HG02759 (cell line): ENCODE data around the gene PPIL4.

Experiments used
- ATAC-seq: cut with Tn5 transposase; IDR thresholded peaks from one replicate; pipeline ENCODE4 v1.9.1; 2021; ENCODE audit warnings: mild to moderate bottlenecking, moderate library complexity; ENCODE audit not compliant: unreplicated experiment

PPIL4 gene, protein sequence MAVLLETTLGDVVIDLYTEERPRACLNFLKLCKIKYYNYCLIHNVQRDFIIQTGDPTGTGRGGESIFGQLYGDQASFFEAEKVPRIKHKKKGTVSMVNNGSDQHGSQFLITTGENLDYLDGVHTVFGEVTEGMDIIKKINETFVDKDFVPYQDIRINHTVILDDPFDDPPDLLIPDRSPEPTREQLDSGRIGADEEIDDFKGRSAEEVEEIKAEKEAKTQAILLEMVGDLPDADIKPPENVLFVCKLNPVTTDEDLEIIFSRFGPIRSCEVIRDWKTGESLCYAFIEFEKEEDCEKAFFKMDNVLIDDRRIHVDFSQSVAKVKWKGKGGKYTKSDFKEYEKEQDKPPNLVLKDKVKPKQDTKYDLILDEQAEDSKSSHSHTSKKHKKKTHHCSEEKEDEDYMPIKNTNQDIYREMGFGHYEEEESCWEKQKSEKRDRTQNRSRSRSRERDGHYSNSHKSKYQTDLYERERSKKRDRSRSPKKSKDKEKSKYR

DNA sequence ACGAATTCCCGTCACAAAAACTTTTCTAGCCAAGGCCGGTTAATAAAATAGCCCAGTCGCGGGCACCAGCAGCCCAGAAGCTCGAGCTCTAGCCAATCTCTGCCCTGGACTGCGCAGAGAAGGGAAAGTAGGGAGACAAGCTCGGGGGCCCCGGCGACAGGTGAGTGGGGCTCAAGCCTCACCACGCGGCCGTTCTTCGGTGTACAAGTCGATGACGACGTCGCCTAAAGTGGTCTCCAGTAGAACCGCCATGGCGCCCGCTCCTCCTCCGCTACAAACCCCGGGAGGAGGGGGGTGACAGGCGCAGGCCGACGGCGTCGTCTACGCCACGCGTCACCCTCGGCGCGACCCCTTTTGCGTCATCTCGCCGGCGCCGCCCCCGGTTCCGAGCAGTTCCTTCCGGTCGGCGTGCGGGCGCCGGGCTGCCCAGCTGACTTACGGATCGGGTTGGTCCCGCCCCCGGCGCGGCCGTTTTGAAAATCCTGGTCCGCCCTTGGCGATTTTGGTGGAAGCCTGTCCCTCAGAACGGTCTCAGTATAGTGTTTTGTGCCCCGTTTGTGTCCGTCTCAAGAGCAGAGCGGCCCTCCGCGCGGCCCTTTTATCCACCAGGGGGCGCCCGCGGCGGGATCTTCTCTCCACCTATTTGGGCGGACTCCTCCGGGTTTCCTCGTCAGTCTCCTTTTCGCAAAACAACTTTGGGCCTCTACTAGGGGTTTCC, at the start of gene PPIL4:
PPIL4 (minus strand) TSS at position 290 of the 718 bp plus-strand sequence; CDS start at position 252, 38 bp downstream.
- peak; percentile 96 for ATAC-seq

DNA sequence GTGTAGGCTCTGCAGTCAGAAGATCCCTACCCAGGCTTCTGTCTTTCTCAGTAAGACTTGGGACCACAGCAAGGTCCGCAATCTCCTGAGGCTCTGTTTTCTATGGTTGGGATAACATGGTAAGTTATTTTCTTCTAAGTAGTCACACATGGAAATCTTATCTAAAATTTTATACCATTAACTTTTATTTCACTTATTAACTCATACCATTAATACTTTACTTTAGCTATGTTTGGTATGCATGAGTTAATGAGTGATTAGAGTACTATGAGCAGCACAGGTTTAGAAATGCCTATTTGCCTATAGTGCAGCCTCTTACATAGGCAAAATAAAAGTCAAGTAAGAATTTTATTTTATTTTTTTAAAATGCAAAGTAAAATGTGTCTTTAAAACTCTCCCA, 47.6 kb upstream of the PPIL4 start:
- ATAC-seq = no peak

DNA sequence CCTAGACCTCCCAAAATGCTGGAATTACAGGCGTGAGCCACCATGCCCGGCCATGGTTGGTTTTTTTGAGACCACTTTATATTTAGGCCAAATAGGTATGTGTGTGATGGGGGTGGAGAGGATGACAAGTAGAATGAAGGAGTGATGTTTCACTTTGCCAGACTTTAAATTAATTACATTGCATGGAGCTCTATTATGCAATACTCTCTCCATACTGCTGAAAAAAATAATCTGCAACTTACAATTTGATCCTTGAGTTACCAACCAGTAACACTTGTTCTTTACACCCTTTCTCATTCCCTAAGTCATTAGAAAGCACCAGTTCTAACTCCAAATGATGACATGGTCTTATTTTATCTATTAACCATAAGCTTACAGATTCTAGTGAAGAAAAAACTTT, 47.1 kb upstream of the PPIL4 start:
- no peak for ATAC-seq

GRCh38 chr6:149586149-149586548, 40.3 kb upstream of the PPIL4 start:
- no peak for ATAC-seq

GRCh38 chr6:149581349-149581748, 35.5 kb upstream of the PPIL4 start:
- no peak for ATAC-seq

- no peak for ATAC-seq
Observed at GRCh38 chr6:149580880-149581279, 35.0 kb upstream of the PPIL4 start.

- no peak for ATAC-seq
Observed at GRCh38 chr6:149567945-149568585, 22.2 kb upstream of the PPIL4 start.

DNA sequence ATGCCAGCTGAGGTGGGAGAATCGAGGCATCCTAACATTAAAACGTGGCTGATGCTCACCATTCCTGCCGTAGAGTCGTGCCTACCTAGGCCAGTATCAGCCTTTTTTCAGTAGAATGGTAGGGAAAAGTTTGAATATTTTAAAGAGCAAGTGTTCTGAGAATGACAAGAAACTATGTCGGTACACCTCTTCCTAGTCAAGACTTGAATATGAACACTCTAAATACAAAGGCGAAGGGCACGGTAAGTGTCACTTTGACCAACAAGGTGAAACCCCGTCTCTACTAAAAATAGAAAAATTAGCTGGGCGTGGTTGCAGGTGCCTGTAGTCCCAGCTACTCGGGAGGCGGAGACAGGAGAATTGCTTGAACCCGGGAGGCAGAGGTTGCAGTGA, 21.3 kb upstream of the PPIL4 start:
- ATAC-seq = no peak

- peak; percentile 22 for ATAC-seq
Observed at GRCh38 chr6:149566410-149567193, 20.8 kb upstream of the PPIL4 start.

- ATAC-seq = peak; percentile 84
Observed at GRCh38 chr6:149565527-149566409, 19.9 kb upstream of the PPIL4 start, which contains the start of gene GINM1. TSS of gene GINM1 (plus strand) at chr6:149566375. CDS start at chr6:149566415, 40 bp downstream.

GRCh38 chr6:149563928-149564325, 18.1 kb upstream of the PPIL4 start:
- no peak for ATAC-seq

DNA sequence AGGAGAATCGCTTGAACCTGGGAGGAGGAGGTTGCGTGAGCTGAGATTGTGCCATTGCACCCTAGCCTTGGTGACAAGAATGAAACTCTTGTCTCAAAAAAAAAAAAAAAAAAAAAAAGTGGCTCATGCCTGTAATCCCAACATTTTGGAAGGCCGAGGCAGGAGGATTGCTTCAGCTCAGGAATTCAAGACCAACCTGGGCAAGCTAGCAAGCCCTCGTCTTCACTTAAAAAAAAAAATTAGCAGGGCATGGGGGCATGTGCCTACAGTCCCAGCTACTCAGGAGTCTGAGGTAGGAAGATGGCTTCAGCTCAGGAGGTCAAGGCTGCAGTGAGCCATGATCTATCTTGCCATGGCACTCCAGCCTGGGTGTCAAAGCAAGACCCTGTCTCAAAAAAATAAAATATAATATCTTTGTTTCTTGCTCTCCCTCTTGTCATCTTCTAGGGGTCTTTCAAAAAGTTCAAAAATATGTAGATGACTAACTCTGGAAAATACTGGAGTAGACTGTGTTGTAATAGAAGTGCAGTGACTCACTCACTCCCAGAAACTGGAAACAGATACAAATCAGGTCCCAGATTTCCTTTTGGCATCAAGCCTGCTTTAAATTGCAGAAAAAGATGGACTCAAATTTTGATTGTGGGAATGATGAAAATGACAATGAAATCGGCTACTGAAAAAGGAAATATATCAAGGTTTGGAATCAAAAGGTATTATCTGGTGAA, 17.5 kb upstream of the PPIL4 start:
- ATAC-seq = no peak

GRCh38 chr6:149560736-149561135, 14.9 kb upstream of the PPIL4 start:
- ATAC-seq = no peak

GRCh38 chr6:149559389-149559788, 13.5 kb upstream of the PPIL4 start:
- no peak for ATAC-seq

GRCh38 chr6:149558029-149558428, 12.2 kb upstream of the PPIL4 start:
- ATAC-seq = no peak

GRCh38 chr6:149551920-149552319, 6.1 kb upstream of the PPIL4 start:
- ATAC-seq = no peak

- ATAC-seq = no peak
Observed at GRCh38 chr6:149545258-149545753, 537 bp downstream of the PPIL4 start.

DNA sequence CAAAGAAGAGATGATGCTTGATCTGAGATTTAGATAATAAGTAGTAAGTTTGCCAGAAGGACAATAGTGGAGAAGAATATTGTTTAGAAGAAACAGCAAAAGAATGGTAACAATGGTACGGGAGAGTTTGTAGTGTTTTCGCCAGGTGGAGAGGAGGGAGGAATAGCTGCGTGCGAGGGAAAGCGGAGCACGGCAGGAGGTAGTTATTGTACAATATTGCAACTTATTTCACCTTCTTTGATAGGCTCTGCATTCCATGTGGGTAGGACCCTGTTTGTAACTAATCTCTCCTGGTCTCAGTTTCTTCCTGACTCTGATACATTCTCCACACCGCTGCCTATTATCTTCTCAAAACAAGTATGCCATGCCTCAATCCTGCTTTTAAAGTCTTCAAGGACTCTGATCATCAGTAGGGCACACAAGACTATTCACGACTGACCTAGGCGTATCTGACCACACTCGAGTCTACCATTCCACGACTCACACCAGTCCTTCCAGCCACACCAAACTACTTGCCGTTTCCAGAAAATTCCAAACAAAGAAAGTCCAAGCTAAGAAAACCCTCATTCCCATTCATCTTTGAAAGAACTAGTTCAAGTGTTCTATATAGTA, 1.1 kb downstream of the PPIL4 start:
- ATAC-seq = no peak
